Measurements from ENCODE around the gene POFUT2.

Gene POFUT2

GRCh38 chr21:45282283-45283034 lies 5.2 kb downstream of the POFUT2 start:
- no peak for DNase-seq

GRCh38 chr21:45281411-45282282 lies 6.0 kb downstream of the POFUT2 start:
- DNase-seq: no peak

DNA sequence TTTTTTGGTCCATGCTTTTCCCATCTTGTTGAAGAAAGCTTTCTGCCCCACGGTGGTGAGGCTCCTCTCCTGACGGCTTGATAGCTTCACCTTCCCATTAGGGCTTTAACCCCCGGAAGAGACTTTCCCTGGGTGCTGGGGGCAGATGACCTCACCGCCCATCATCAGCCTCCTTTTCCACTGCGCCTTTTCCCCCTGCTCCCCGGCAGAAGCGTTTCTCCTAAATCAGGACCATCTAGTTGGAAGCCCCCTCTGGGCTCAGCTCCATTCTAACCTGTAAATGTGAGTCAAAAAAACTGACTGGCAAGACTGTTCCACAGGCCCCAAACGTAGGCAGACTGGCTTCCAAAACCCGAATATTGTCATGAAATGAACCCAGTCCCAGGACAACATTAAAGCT lies 6.7 kb downstream of the POFUT2 start:
- DNase-seq: no peak

DNA sequence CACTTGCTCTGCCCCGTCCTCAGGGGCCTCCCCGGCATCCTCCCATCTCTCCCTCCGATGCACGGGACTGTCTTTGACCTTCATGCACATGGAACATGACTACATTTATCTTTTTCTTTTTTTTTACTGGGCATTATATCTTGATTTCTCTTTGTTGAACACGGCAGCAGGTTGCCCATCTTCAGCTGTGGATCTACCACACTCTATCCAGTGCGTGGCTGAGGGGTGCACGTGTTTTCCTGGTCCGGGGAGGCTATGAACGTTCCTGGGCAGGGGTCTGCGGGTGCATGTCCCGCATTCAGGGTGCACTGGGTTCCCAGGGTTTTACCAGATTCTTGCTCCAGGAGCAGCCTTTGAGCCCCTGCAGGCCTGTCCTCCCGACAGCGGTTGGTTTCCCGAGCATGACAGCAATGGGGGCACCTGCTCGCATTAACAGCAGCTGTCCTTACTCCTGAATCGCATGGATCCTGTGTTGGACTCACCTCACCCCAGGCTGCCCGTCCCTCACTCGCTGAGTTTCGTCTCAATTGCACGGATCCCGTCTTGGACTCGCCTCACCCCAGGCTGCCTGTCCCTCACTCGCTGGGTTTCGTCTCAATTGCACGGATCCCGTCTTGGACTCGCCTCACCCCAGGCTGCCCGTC lies 7.4 kb downstream of the POFUT2 start:
- DNase-seq: no peak

- DNase-seq: no peak
These were observed 8.1 kb downstream of the POFUT2 start for GRCh38 chr21:45279446-45280177.

- no peak for DNase-seq
These were observed 9.4 kb downstream of the POFUT2 start for GRCh38 chr21:45278156-45278911.

GRCh38 chr21:45277101-45278045 lies 10.3 kb downstream of the POFUT2 start:
- no peak for DNase-seq

- DNase-seq: no peak
These were observed 11.1 kb downstream of the POFUT2 start for GRCh38 chr21:45276596-45276995.

DNA sequence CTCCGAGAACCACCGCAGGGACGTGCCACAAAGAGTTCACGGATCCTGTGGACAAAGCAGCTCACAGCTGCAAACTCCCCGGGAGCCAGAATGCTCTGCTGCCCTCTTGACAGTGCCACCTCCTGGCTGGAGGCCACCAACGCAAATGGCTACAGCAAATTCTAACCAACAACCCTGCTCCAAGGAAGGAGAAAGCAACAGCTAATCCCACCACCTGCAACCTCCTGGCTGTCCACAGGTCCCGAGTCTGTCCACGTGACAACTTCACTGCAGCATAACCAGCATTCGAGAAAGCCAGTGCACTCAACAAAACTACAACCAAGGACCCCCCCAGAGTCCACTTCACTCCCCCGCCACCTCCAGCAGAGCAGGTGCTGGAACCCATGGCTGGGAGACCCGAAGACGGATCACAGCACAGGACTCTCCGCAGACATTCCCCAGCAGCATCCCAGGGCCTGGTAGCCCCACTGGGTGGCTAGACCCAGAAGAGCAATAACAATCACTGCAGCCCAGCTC lies 17.3 kb downstream of the POFUT2 start:
- no peak for DNase-seq

DNA sequence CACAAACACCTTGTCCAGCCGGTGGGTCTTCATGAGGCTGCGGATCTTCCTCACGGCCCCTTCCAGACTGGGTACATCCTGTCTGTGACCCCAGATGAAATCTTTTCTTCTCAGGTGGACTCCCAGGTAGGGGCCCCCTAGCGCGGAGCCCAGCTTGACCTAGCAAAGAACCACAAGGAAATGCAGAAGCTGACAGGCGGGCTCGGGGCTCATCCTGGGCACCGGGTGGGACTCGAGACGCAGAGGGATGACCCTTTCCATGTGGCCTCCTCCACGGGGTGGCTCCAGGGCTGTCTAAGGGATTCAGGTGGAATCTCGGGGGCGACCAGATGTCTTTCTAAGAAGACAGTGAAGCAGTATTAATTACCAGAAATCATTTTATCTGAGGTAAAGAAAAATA lies 17.8 kb downstream of the POFUT2 start:
- DNase-seq: no peak

DNA sequence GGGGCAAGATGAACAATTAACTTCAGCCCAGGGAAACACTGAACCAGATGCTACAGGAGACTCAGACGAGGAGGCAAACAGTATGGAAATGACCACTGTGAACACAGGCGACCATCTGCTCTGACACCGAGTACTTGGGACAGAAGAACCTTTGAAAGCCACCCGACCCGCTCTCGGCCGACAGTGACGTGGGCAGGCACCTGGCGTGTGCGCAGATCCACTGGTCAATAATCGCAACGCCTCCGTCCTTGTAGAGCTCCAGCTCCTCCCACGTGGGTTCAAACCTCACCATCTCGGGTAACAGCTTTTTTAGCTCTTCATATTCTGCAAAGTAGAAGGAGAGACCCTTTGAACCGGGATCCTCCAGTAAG lies 20.3 kb downstream of the POFUT2 start:
- DNase-seq: no peak

GRCh38 chr21:45266518-45267389 lies 20.9 kb downstream of the POFUT2 start:
- DNase-seq: peak; percentile 59

DNA sequence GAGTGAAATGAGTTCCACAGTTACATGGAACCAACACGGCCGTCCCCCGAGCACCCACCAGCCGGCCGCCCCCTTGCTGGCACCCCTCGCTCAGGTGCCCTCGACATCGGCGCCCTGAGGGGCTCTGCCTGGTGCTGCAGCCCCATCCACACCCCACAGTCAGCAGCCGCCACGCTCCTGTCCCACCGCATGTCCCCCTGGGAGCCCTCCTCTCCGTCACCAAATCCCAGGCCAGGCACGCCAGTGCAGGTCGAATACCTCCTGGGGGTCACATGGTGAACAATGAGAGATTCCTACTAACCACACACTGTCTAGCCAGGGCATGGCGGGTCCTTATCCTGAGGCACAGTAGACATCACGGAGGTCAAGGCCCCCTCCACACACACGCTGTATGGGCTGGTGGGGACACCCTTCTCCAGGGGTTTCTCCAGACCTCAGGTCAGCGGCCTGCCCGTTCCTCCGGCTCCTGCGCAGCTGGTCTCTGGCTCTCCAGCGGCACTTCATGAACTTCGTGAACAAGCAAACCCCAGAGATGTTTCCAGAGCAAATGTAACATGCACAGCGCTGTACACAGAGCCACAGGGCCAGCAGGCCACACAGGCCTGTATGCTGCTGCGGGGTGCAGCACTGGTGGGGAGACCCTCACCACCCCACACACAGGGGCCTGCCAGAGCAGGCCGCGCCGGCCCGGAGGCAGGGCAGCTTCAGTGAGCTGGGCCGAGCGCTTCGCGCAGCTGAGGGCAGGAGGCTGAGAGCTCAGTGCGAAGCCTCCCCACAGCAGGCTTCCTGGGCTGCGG lies 21.8 kb downstream of the POFUT2 start:
- DNase-seq: no peak

DNA sequence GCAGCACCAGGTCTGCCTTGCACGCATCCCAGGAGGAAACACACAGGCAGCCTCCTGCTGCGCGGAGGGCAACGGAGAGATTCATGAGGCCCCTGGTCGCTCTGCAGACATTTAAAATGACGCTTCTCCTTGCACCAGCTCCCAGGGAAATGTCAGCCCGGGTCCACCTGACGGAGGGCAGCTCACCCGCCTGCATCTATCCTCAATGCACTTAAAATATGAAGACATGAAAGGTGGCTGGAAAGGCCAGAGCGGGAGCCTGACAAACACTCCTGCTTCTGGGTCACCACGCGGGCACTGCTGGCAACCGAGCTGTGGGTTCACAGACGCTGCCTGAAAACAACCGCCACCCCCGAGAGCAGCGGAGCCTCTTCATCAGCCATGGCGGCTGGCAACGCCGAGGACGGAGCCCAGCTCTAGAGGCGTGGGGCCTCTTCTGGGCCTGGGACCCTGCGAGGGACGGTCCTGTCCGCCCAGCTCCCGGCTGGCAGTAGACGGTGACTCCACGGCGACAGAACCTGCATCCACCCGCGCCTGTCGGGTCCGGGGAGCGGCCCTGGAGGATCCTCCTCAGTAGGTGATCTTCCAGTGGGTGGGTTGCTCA lies 22.7 kb downstream of the POFUT2 start:
- no peak for DNase-seq

DNA sequence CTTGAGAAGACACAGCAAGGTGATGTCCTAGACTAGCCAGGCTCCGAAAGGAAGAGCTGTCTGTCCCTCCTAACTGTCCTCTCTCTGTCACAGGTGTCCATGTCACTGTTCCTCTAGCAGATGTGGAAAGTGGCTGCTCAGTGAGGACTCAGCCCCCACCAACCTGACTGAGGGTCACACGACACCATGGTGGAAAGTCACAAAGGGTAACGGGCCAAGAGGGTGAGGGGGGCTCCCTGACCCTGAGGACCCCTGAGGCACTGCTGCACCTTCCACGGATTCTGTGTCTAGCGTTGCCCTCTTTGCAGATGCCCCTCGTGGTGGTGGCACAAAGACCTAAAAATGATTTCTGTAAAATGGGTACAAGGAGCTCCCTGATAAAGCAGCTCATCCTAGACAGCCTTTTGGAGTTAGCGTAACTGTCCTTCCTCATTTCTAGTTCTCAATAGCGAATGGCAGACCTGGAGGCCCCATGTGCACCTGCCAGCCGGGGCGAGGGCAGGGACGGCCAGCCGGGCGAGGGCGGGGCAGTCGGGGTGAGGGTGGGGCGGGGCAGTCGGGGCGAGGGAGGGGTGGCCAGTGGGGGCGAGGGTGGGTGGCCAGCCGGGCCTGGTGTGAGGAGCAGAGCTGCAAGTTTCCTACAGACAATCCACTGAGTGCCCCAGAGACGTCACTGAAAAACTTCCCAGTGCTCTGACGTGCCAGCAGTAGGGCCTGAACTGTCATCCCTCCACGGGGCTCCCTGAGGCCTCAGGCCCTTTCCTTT lies 23.4 kb downstream of the POFUT2 start:
- no peak for DNase-seq

GRCh38 chr21:45263534-45263933 lies 24.2 kb downstream of the POFUT2 start:
- no peak for DNase-seq

DNA sequence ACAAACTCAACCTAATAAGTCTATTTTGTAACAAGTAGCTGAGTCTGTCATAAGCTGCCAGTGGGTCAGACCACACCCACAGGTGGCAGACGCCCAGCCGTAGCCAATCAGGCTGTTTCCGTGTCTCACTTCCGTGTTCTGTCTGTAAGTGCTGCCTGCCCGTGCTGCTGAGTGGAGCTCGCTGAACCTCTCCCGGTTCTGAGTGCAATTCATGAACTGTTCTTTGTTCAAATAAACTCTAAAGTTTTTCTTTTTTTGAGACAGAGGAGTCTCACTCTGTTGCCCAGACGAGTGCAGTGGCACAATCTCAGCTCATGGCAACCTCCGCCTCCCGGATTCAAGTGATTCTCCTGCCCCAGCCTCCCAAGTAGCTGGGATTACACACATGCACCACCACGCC lies 25.1 kb downstream of the POFUT2 start:
- DNase-seq: no peak
